Thyroid gland (tissue), 4 donors: ENCODE data around the gene GLRA2.

Source experiments
- CTCF ChIP-seq, 6 experiments: fragments of 200-600 bp in 3 of 6; fragments of 450-650 bp in 3 of 6; sonication (generic) in 3 of 6; IDR thresholded peaks; one replicate each; pipeline ENCODE4 v1.5.1; 2016 to 2019; ENCODE audit warnings: antibody characterized with exemption in 6 of 6, mild to moderate bottlenecking in 2 of 6, inconsistent platforms in 1 of 6, moderate library complexity in 1 of 6
- POLR2A ChIP-seq, 2 donors: fragments of 450-650 bp; IDR thresholded peaks; one replicate each; pipeline ENCODE4 v1.6.1; 2017; ENCODE audit warnings: antibody characterized with exemption in 2 of 2, mild to moderate bottlenecking in 2 of 2, moderate library complexity in 1 of 2

GRCh38 chrX:14509325-14510057, 19.8 kb upstream of the GLRA2 start:
- TF ChIP-seq CTCF (IDR thresholded peaks at IDR 0.05) (no peak), POLR2A (IDR thresholded peaks at IDR 0.05) (no peak)
